SU-DHL-6 (cell line): ENCODE data around the gene DDN.

ENCODE experiments used
- CTCF ChIP-seq: fragments of 200-600 bp; sonication (generic); IDR thresholded peaks from one replicate; pipeline ENCODE4 v1.5.1; 2017; ENCODE audit warnings: antibody characterized with exemption, mild to moderate bottlenecking, low read length, moderate library complexity; ENCODE audit not compliant: insufficient read depth, poor library complexity, severe bottlenecking
- EZH2phosphoT487 ChIP-seq: fragments of 200-600 bp; sonication (generic), shearing (Covaris generic); conservative IDR thresholded peaks from 2 replicates; pipeline ENCODE4 v1.6.1; 2018; ENCODE audit warnings: mild to moderate bottlenecking, antibody characterized with exemption, low read length, moderate library complexity, mixed read lengths

DNA sequence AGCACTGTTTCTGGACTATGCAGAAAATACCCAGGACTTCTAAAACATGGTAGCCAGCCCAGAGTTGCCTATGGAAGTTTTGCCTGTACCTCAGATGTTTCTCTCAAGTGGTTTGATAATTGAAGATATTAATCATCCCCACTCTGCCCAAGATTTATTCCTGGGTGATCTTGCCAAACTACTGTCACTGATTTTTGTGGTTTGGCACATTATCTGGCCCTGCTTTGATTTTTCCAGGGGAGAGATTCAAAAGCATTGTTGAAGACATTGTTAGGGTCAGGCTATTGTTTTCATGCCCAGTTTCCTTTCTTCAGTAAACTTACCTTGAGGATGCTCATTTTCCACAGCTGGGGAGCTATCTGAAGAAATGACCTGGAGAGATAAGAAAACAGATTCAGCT, 13.6 kb upstream of the DDN start:
- no peak for TF ChIP-seq EZH2phosphoT487
- no peak for TF ChIP-seq CTCF
